ENCODE results near the gene MANF.

MANF gene

DNA sequence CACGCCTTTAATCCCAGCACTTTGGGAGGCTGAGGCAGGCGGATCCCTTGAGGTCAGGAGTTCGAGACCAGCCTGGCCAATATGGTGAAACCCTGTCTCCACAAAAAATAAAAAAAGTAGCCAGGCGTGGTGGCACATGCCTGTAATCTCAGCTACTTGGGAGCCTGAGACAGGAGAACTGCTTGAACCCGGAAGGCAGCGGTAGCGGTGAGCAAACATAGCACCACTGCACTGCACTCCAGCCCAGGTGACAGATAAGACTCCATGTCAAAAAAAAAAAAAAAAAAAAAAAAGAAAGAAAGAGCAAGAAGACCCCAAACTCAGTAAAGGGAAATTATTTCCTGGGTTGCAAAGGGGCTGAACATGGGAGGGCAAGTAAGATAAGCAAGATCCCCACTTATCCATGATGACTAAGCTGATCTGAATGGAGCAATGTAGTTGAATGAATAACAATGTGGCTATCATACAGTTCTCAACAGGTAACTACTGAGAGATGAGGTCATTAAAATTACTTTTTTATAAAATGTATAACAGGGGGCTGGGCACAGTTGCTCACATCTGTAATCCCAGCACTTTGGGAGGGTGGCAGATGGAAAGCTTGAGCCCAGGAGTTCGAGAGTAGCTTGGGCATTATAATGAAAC lies 52.0 kb downstream of the MANF start:
- no peak for DNase-seq (ENCODE audit: low spot score)
